ENCODE results near the gene PLEKHM3. TPM values are rescaled to one million over a fixed set of nuclear protein-coding genes. Genes with fewer than 3 reads are reported as not detected.

The PLEKHM3 gene
- total RNA-seq, 1 donor from 2014 or later = 18.3 TPM

- intact Hi-C loops (cut with DNase I) = no loop called here
- no peak for TF ChIP-seq CTCF (IDR thresholded peaks at IDR 0.05)
- Histone ChIP-seq H3K4me1 (no peaks in the 10 kb centered on the region), H3K27me3 (no peaks in the 10 kb centered on the region), H3K36me3 (no peaks in the 10 kb centered on the region), H3K9me3 (no peaks in the 10 kb centered on the region), H3K4me3 (no peak overlapping the region), H3K27ac (no peak overlapping the region)
- no peak for DNase-seq (ENCODE audit: low spot score in 2 of 2)
Observed at GRCh38 chr2:207792244-207792785, 233.0 kb downstream of the PLEKHM3 start.

- Histone ChIP-seq H3K4me3 (no peak overlapping the region), H3K27me3 (no peaks in the 10 kb centered on the region), H3K4me1 (no peaks in the 10 kb centered on the region), H3K9me3 (no peaks in the 10 kb centered on the region), H3K36me3 (no peaks in the 10 kb centered on the region), H3K27ac (no peak overlapping the region)
- DNase-seq (ENCODE audit: low spot score in 2 of 2) = no peak
- no peak for TF ChIP-seq CTCF (IDR thresholded peaks at IDR 0.05)
- intact Hi-C loops (cut with DNase I) = no loop called here
Observed at GRCh38 chr2:207791579-207792243, 233.6 kb downstream of the PLEKHM3 start.

GRCh38 chr2:207790898-207791297 is 234.4 kb downstream of the PLEKHM3 start:
- no peak for TF ChIP-seq CTCF (IDR thresholded peaks at IDR 0.05)

GRCh38 chr2:207787800-207788199 is 237.5 kb downstream of the PLEKHM3 start:
- Histone ChIP-seq H3K27me3 (no peaks in the 10 kb centered on the region), H3K27ac (no peak overlapping the region), H3K4me1 (no peaks in the 10 kb centered on the region), H3K9me3 (no peaks in the 10 kb centered on the region), H3K36me3 (no peaks in the 10 kb centered on the region), H3K4me3 (no peak overlapping the region)
- no peak for DNase-seq (ENCODE audit: low spot score in 2 of 2)
- intact Hi-C loops (cut with DNase I) = no loop called here
- no peak for TF ChIP-seq CTCF (IDR thresholded peaks at IDR 0.05)

More at GRCh38 chr2:207790898-207791297, 234.4 kb downstream of the PLEKHM3 start:
- H3K36me3 ChIP-seq = no peaks in the 10 kb centered on the region
- no peaks in the 10 kb centered on the region for H3K9me3 ChIP-seq
- intact Hi-C loops (cut with DNase I) = no loop called here
- no peak overlapping the region for H3K4me3 ChIP-seq
- H3K4me1 ChIP-seq = no peaks in the 10 kb centered on the region
- H3K27ac ChIP-seq = no peak overlapping the region
- H3K27me3 ChIP-seq = no peaks in the 10 kb centered on the region
- no peak for DNase-seq (ENCODE audit: low spot score in 2 of 2)

- H3K4me3 ChIP-seq = no peak overlapping the region
- no peak for DNase-seq (ENCODE audit: low spot score in 2 of 2)
- no peak overlapping the region for H3K27ac ChIP-seq
- H3K4me1 ChIP-seq = no peaks in the 10 kb centered on the region
- no peaks in the 10 kb centered on the region for H3K36me3 ChIP-seq
- no peak for TF ChIP-seq CTCF (IDR thresholded peaks at IDR 0.05)
- no peaks in the 10 kb centered on the region for H3K27me3 ChIP-seq
- H3K9me3 ChIP-seq = no peaks in the 10 kb centered on the region
- intact Hi-C loops (cut with DNase I) = no loop called here
Observed at GRCh38 chr2:207787017-207787416, 238.3 kb downstream of the PLEKHM3 start.

Measured in ascending aorta (tissue), 2 donors.